GM12878 (cell line): Measurements from ENCODE around the gene C1QTNF9. TPM values are rescaled to one million over a fixed set of nuclear protein-coding genes. Genes with fewer than 3 reads are reported as not detected.

Experiments
- ATAC-seq: fragments of 200-7000 bp; cut with Tn5 transposase; 3 replicates; pipeline ENCODE4 v1.9.1; 2020; ENCODE audit warnings: mild to moderate bottlenecking, moderate library complexity
- BruUV-seq: library from RNA; stranded (reverse); fragments of 400-500 nt; replicated peaks from 2 replicates; lab custom pipeline; 2021; lab: Mats Ljungman, UMichigan
- CTCF ChIA-PET: fragments of 300-600 bp; sonication (Branson Sonifier 250); formaldehyde crosslinking; extraction: SDS; loops from one replicate; lab custom pipeline; 2021; ENCODE audit warnings: inconsistent platforms; lab: Yijun Ruan, JAX
- POLR2A ChIA-PET: fragments of 350-600 bp; formaldehyde crosslinking; extraction: SDS; loops from one replicate; lab custom pipeline; 2021; ENCODE audit warnings: inconsistent platforms; lab: Charles Lee
- RAD21 ChIA-PET: fragments of 300-600 bp; sonication (Branson Sonifier 250); formaldehyde crosslinking; loops from one replicate; lab custom pipeline; 2023; ENCODE audit warnings: antibody characterized with exemption; ENCODE audit not compliant: unreplicated experiment; lab: Charles Lee
- SMC1A ChIA-PET: fragments of 300-600 bp; sonication (Branson Sonifier 250); formaldehyde crosslinking; loops from one replicate; lab custom pipeline; 2023; ENCODE audit not compliant: unreplicated experiment, uncharacterized antibody; lab: Charles Lee
- DNase-seq: peaks from one replicate; pipeline ENCODE4 v3.0.0-alpha.2; 2011; ENCODE audit warnings: low read depth, low spot score
- FAIRE-seq: peaks from 3 replicates; lab custom pipeline; 2011; peaks lifted over from hg19 to GRCh38; lab: Jason Lieb, UNC
- H2AFZ ChIP-seq: 2 replicates; pipeline ENCODE4 v1.6.0; 2011; ENCODE audit warnings: low read depth, low read length, control low read depth; ENCODE audit not compliant: control insufficient read depth
- H3K27ac ChIP-seq: 2 replicates; pipeline ENCODE4 v1.5.1; 2011; ENCODE audit warnings: control low read depth; ENCODE audit not compliant: control insufficient read depth, insufficient read depth
- H3K27me3 ChIP-seq, 2 experiments: replicated peaks in 1 of 2; 2 replicates each; pipeline versions ENCODE4 v1.6.0 to v1.6.1; 2011; ENCODE audit warnings: low read length in 1 of 2; ENCODE audit not compliant: control insufficient read depth in 2 of 2, insufficient read depth in 2 of 2
- H3K36me3 ChIP-seq, 2 experiments: 2 replicates each; pipeline ENCODE4 v1.5.1; 2011; ENCODE audit warnings: low read length in 1 of 2; ENCODE audit not compliant: control insufficient read depth in 2 of 2, insufficient read depth in 2 of 2
- H3K4me1 ChIP-seq: 2 replicates; pipeline ENCODE4 v1.6.1; 2011; ENCODE audit warnings: mild to moderate bottlenecking, low read length, moderate library complexity, mixed read lengths; ENCODE audit not compliant: control insufficient read depth, insufficient read depth
- H3K4me2 ChIP-seq: 2 replicates; pipeline ENCODE4 v1.6.0; 2011; ENCODE audit warnings: control low read depth; ENCODE audit not compliant: control insufficient read depth, insufficient read depth
- H3K4me3 ChIP-seq: fragments of 200-600 bp; sonication (generic); 2 replicates; pipeline ENCODE4 v1.5.1; 2016
- H3K79me2 ChIP-seq: 2 replicates; pipeline ENCODE4 v1.6.0; 2011; ENCODE audit warnings: low read length; ENCODE audit not compliant: control insufficient read depth, insufficient read depth
- H3K9ac ChIP-seq: 2 replicates; pipeline ENCODE4 v1.8.0; 2011; ENCODE audit warnings: low read length, control low read depth, mixed read lengths; ENCODE audit not compliant: control insufficient read depth, insufficient read depth
- H3K9me3 ChIP-seq: replicated peaks from 3 replicates; pipeline ENCODE4 v1.5.1; 2011; ENCODE audit warnings: mild to moderate bottlenecking, low read length; ENCODE audit not compliant: control insufficient read depth, insufficient read depth
- H4K20me1 ChIP-seq: 2 replicates; pipeline ENCODE4 v1.6.0; 2011; ENCODE audit not compliant: control insufficient read depth, insufficient read depth
- ATF3 ChIP-seq: IDR thresholded peaks from 2 replicates; pipeline ENCODE4 v1.6.1; 2011; ENCODE audit warnings: low read depth, mild to moderate bottlenecking, low read length, moderate library complexity, borderline replicate concordance; ENCODE audit errors: extremely low read depth
- ATF7 ChIP-seq: fragments of 450-650 bp; IDR thresholded peaks from 2 replicates; pipeline ENCODE4 v1.6.1; 2016; ENCODE audit warnings: low read depth, mild to moderate bottlenecking
- CBX3 ChIP-seq: fragments of 200-600 bp; sonication (generic); IDR thresholded peaks from 2 replicates; pipeline ENCODE4 v1.6.1; 2016; ENCODE audit warnings: low read depth, borderline replicate concordance
- EED ChIP-seq: sonication (generic); IDR thresholded peaks from 2 replicates; pipeline ENCODE4 v1.6.1; 2016; ENCODE audit warnings: antibody characterized with exemption, low read depth
- FOXM1 ChIP-seq: IDR thresholded peaks from 2 replicates; pipeline ENCODE4 v1.6.1; 2012; ENCODE audit warnings: low read depth, mild to moderate bottlenecking, inconsistent platforms, low read length, moderate library complexity
- HSF1 ChIP-seq: fragments of 150-350 bp; IDR thresholded peaks from 2 replicates; pipeline ENCODE4 v1.6.1; 2014; ENCODE audit warnings: mild to moderate bottlenecking, low read depth, low read length
- MAX ChIP-seq: IDR thresholded peaks from 2 replicates; pipeline ENCODE4 v1.6.1; 2012; ENCODE audit warnings: low read depth, low read length, improper control_type of control experiment
- NFXL1 ChIP-seq: fragments of 450-650 bp; IDR thresholded peaks from 2 replicates; pipeline ENCODE4 v1.6.1; 2017; ENCODE audit warnings: antibody characterized with exemption, mild to moderate bottlenecking, borderline replicate concordance
- PAX8 ChIP-seq: fragments of 450-650 bp; IDR thresholded peaks from 2 replicates; pipeline ENCODE4 v1.6.1; 2017; ENCODE audit warnings: mild to moderate bottlenecking, moderate library complexity
- POLR2A ChIP-seq: IDR thresholded peaks from 2 replicates; pipeline ENCODE4 v1.6.1; 2011; ENCODE audit warnings: low read depth, mild to moderate bottlenecking, low read length
- RCOR1 ChIP-seq: conservative IDR thresholded peaks from 2 replicates; pipeline ENCODE4 v1.6.1; 2012; ENCODE audit warnings: low read depth, low read length, improper control_type of control experiment
- SIN3A ChIP-seq: IDR thresholded peaks from 2 replicates; pipeline ENCODE4 v1.6.1; 2012; ENCODE audit warnings: low read depth, low read length, improper control_type of control experiment
- SMAD5 ChIP-seq: IDR thresholded peaks from 2 replicates; pipeline ENCODE4 v1.6.1; 2016; ENCODE audit warnings: antibody characterized with exemption, low read depth
- TAF1 ChIP-seq: IDR thresholded peaks from 2 replicates; pipeline ENCODE4 v1.6.1; 2011; ENCODE audit warnings: mild to moderate bottlenecking, low read depth, low read length, borderline replicate concordance
- TARDBP ChIP-seq: IDR thresholded peaks from 2 replicates; pipeline ENCODE4 v1.6.1; 2016; ENCODE audit warnings: borderline replicate concordance
- TCF12 ChIP-seq: IDR thresholded peaks from 2 replicates; pipeline ENCODE4 v1.6.1; 2011; ENCODE audit warnings: low read depth, mild to moderate bottlenecking, low read length
- WGBS: methylation state at CpG from one replicate; pipeline ENCODE4 v1.1.6; 2016; ENCODE audit warnings: low lambda C conversion rate; ENCODE audit not compliant: insufficient replicate concordance, insufficient coverage; ENCODE audit errors: missing lambda C conversion rate; 5-methylcytosine and 5-hydroxymethylcytosine counted together
- in situ Hi-C: fragments of 300-500 bp; cut with MboI; formaldehyde crosslinking; loops from 9 replicates; pipeline ENCODE4 v1.14.3; 2018; ENCODE audit warnings: mixed read lengths
- intact Hi-C: fragments of 100-400 bp; cut with micrococcal nuclease; formaldehyde crosslinking; loops from one replicate; pipeline ENCODE4 v1.14.2; 2022; ENCODE audit not compliant: unreplicated experiment
- polyA plus RNA-seq, 11 experiments: library from polyadenylated mRNA; depleted of rRNA in 4 of 11; unstranded in 6 of 11; stranded (reverse) in 5 of 11; fragments of >200 nt; fragmentation: Nextera tagmentation in 4 of 11; fragmentation: Illumina TruSeq in 1 of 11; extraction: Ambion mirVana in 4 of 11; extraction: Trizol in 1 of 11; gene quantifications; 1 replicate in 1 of 11; 2 replicates in 10 of 11; pipeline versions ENCODE4 v1.2.1 to v1.2.3, GENCODE V29; 2011 to 2016; ENCODE audit warnings: inconsistent platforms in 2 of 11, missing spikeins in 2 of 11, low read depth in 1 of 11
- total RNA-seq, 4 experiments: library from RNA; depleted of rRNA in 3 of 4; stranded (reverse); fragments of >200 nt in 3 of 4; fragmentation: Illumina TruSeq in 1 of 4; extraction: Trizol in 1 of 4; gene quantifications; 2 replicates each; pipeline versions ENCODE4 v1.2.1 to v1.2.3, GENCODE V29; 2013 to 2021

Gene C1QTNF9
- total and polyA plus RNA-seq, 10 of the 15 experiments (the other 5 are each of a cell fraction or from before 2014, with no cell fraction given), result not detected

GRCh38 chr13:24362435-24362952, 53.1 kb downstream of the C1QTNF9 start:
- ChIA-PET SMC1A (no interaction called here), CTCF (no interaction called here), POLR2A (no interaction called here), RAD21 (no interaction called here)
- intact Hi-C loops, result no loop called here
- no TSS peak for BruUV-seq
- WGBS, result 48% methylated on average over 9 of the region's 9 CpGs
- in situ Hi-C loops, result no loop called here
- Histone ChIP-seq H3K27me3 (no peaks in the 10 kb centered on the region), H2AFZ (no peak overlapping the region), H3K4me3 (no peak overlapping the region), H3K9me3 (no peaks in the 10 kb centered on the region), H3K27ac (no peak overlapping the region), H3K9ac (no peak overlapping the region), H3K4me2 (no peak overlapping the region), H4K20me1 (no peaks in the 10 kb centered on the region), H3K36me3 (no peaks in the 10 kb centered on the region), H3K79me2 (no peaks in the 10 kb centered on the region), H3K4me1 (no peaks in the 10 kb centered on the region)
- ATAC-seq (no peak), DNase-seq (no peak), FAIRE-seq (no peak)
- TF ChIP-seq TARDBP (no peak), PAX8 (no peak), EED (no peak)

GRCh38 chr13:24365191-24365590, 55.8 kb downstream of the C1QTNF9 start:
- CTCF ChIA-PET, result no interaction called here
- DNase-seq (no peak), FAIRE-seq (no peak), ATAC-seq (no peak)
- Histone ChIP-seq H3K4me1 (no peaks in the 10 kb centered on the region), H3K27me3 (no peaks in the 10 kb centered on the region), H3K9me3 (no peaks in the 10 kb centered on the region), H3K9ac (no peak overlapping the region), H3K36me3 (no peaks in the 10 kb centered on the region), H3K4me2 (no peak overlapping the region), H3K27ac (no peak overlapping the region), H2AFZ (no peak overlapping the region), H3K4me3 (no peak overlapping the region), H4K20me1 (no peaks in the 10 kb centered on the region), H3K79me2 (no peaks in the 10 kb centered on the region)
- in situ Hi-C loops (loop anchor here (5.0 kb wide), 1 partner anchor 1423 kb away; no protein-coding TSS in a partner anchor), intact Hi-C loops (no loop called here)
- no TSS peak for BruUV-seq
- RAD21 ChIA-PET, result no interaction called here
- POLR2A ChIA-PET, result no interaction called here
- WGBS, result 32% methylated on average over 9 of the region's 9 CpGs
- SMC1A ChIA-PET, result no interaction called here
- no peak for TF ChIP-seq ATF7
- no peak for TF ChIP-seq TCF12
- TF ChIP-seq NFXL1, result no peak
- TF ChIP-seq SMAD5, result no peak
- no peak for TF ChIP-seq HSF1
- TF ChIP-seq MAX, result no peak
- TF ChIP-seq ATF3, result no peak
- TF ChIP-seq TAF1, result no peak
- no peak for TF ChIP-seq CBX3
- no peak for TF ChIP-seq RCOR1
- TF ChIP-seq FOXM1, result no peak
- TF ChIP-seq POLR2A, result no peak
- no peak for TF ChIP-seq SIN3A
